GM12872 (cell line): ENCODE data around the gene GLS.

ENCODE experiments used
- CTCF ChIP-seq: IDR thresholded peaks from 3 replicates; pipeline ENCODE4 v1.5.1; 2011; ENCODE audit warnings: low read depth, mild to moderate bottlenecking, low read length, moderate library complexity; ENCODE audit not compliant: insufficient read depth

GLS gene

DNA sequence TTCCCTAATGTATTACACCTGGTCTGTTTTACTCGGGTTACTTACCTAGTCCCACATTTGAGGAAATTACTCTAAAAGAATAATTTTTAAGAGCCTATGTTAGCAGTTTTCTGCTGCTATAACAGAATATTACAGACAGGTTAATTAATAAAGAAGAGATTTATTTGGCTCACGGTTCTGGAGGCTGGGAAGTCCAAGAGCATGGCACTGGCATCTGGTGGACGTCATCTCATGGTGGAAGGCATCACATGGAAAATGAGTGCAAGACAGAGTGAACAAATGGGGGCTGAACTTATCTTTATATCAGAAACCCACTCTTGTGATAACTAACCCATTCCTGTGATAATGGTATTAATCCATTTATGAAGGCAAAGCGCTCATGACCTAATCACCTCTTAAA is 12.8 kb upstream of the GLS start:
- TF ChIP-seq CTCF: no peak

- no peak for TF ChIP-seq CTCF
Observed at GRCh38 chr2:190869721-190870120, 10.9 kb upstream of the GLS start.

DNA sequence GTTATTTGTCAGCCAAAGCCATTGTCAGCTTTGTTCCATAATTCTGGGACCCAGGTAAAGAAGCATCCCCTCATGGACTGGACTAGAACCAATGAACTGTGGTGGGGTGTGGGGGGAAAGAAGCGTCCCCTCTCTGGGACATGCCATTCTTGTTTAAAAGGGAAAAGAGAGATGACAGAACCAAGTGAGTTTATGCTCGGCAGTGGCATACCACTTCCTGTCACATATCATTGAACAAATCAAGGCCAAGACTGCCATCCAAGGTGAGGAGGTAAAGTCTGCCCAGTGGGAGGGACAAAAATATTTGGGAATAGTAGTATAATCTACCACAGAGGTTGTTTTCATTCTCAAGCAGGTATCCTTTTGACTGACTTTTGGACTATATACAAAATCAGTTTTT is 4.7 kb upstream of the GLS start:
- no peak for TF ChIP-seq CTCF

- TF ChIP-seq CTCF: no peak
Observed at GRCh38 chr2:190876631-190877030, 4.0 kb upstream of the GLS start.

DNA sequence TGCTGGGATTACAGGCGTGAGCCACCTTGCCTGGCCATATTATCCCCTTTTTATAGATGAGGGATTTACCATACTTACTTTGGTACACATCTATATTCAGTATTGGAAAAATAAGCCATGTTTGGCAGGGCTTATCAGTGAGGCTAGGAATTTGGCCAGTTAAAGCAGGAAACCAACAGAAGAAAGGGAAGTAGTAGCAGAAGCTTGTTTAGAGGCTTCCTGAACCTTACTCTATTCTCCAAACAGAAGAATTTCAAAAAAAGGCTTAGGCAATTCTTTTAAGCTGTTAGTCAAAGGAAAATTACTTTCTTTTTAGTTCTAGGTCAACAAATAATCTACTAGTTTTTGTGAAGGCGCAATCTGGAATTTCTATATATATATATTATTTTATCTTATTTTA is 3.2 kb upstream of the GLS start:
- no peak for TF ChIP-seq CTCF

- no peak for TF ChIP-seq CTCF
Observed at GRCh38 chr2:190879474-190880377, 895 bp upstream of the GLS start.

DNA sequence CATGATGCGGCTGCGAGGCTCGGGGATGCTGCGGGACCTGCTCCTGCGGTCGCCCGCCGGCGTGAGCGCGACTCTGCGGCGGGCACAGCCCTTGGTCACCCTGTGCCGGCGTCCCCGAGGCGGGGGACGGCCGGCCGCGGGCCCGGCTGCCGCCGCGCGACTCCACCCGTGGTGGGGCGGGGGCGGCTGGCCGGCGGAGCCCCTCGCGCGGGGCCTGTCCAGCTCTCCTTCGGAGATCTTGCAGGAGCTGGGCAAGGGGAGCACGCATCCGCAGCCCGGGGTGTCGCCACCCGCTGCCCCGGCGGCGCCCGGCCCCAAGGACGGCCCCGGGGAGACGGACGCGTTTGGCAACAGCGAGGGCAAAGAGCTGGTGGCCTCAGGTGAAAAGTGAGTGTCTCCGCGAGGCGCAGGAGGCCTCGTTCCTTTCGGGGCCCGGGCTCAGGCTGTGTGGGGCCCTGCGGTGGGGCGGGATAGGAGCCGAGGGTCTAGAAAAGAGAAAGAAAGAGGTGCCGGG is 520 bp downstream of the GLS start:
- no peak for TF ChIP-seq CTCF
